Sigmoid colon (tissue), 7 donors: Measurements from ENCODE around the gene ZKSCAN2. TPM values are rescaled to one million over a fixed set of nuclear protein-coding genes. Genes with fewer than 3 reads are reported as not detected.

ENCODE experiments used
- DNase-seq: peaks from one replicate; pipeline ENCODE4 v3.0.0-alpha.2; 2019
- H3K27ac ChIP-seq, 4 donors: fragments of 200-600 bp; sonication (generic); one replicate each; pipeline ENCODE4 v1.5.1; 2016 to 2019; ENCODE audit warnings: mild to moderate bottlenecking in 1 of 4
- H3K27me3 ChIP-seq, 3 donors: fragments of 200-600 bp; sonication (generic); one replicate each; pipeline ENCODE4 v1.5.1; 2019; ENCODE audit warnings: mild to moderate bottlenecking in 1 of 3
- H3K36me3 ChIP-seq, 4 donors: fragments of 200-600 bp; sonication (generic); one replicate each; pipeline ENCODE4 v1.5.1; 2016 to 2019
- H3K4me1 ChIP-seq, 4 donors: fragments of 200-600 bp; sonication (generic); one replicate each; pipeline ENCODE4 v1.5.1; 2017 to 2019
- H3K4me3 ChIP-seq, 4 donors: fragments of 200-600 bp; sonication (generic); one replicate each; pipeline ENCODE4 v1.5.1; 2017 to 2019; ENCODE audit warnings: mild to moderate bottlenecking in 2 of 4, moderate library complexity in 1 of 4
- H3K9me3 ChIP-seq, 4 donors: fragments of 200-600 bp in 3 of 4; sonication (generic) in 3 of 4; one replicate each; pipeline versions ENCODE4 v1.5.1 to v1.6.1; 2013 to 2019
- EP300 ChIP-seq, 4 donors: sonication (generic); formaldehyde crosslinking; IDR thresholded peaks; one replicate each; pipeline ENCODE4 v1.6.1; 2017; ENCODE audit warnings: antibody characterized with exemption in 4 of 4
- POLR2A ChIP-seq, 2 donors: fragments of 450-650 bp; IDR thresholded peaks; one replicate each; pipeline ENCODE4 v1.6.1; 2016; ENCODE audit warnings: antibody characterized with exemption in 2 of 2, mild to moderate bottlenecking in 2 of 2, moderate library complexity in 2 of 2
- POLR2AphosphoS5 ChIP-seq, 4 donors: sonication (generic); formaldehyde crosslinking; IDR thresholded peaks; one replicate each; pipeline ENCODE4 v1.6.1; 2017; ENCODE audit warnings: antibody characterized with exemption in 4 of 4
- WGBS, 2 donors: extraction: QIAGEN DNeasy Blood & Tissue Kit; methylation state at CpG; one replicate each; pipeline ENCODE4 v1.1.7; 2013; 5-methylcytosine and 5-hydroxymethylcytosine counted together
- intact Hi-C: fragments of 100-400 bp; cut with DNase I; formaldehyde crosslinking; loops from one replicate; pipeline ENCODE4 v1.15.1; 2023
- polyA plus RNA-seq, 3 donors: library from polyadenylated mRNA; stranded (reverse); fragments of 200-250 nt; gene quantifications; one replicate each; pipeline ENCODE4 v1.2.3, GENCODE V29; 2013
- total RNA-seq, 4 donors: library from RNA; depleted of rRNA; stranded (reverse); fragments of >200 nt; gene quantifications; one replicate each; pipeline ENCODE4 v1.1.0, GENCODE V29; 2016
- TF ChIP-seq, protein P1 (sequence below), 4 experiments: fragments of 450-650 bp in 3 of 4; fragments of 200-600 bp in 1 of 4; IDR thresholded peaks; one replicate each; pipeline ENCODE4 v1.5.1; 2016 to 2019; ENCODE audit warnings: antibody characterized with exemption in 4 of 4, mild to moderate bottlenecking in 3 of 4, moderate library complexity in 2 of 4
- donor health status: healthy with polysubstance abuse.
- donor health status: Bipolar disorder and iron deficiency.
- donor health status: healthy.

Gene ZKSCAN2
- total and polyA plus RNA-seq, 7 donors, result 0.23 to 5.5 (median 3.9) TPM

DNA sequence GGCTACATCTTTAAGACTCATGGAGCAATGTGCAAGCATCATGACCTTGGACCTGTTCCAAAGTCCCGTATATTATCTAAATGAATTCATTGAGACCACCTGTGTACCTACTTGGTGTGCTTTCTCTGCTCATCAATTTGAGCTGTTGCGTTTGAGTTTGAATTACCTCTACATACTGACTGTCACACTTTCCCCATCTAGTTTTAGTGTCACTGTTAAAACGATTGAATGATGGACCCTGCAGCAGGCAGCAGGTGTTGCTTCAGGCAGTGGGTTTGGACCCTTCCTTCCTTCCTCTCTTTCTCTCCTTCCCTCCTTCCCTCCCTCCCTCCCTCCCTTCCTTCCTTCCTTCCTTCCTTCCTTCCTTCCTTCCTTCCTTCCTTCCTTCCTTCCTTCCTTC, 33.9 kb upstream of the ZKSCAN2 start:
- Histone ChIP-seq H3K27me3 (no peaks in the 10 kb centered on the region), H3K4me3 (no peak overlapping the region), H3K4me1 (no peaks in the 10 kb centered on the region), H3K9me3 (no peaks in the 10 kb centered on the region), H3K27ac (no peak overlapping the region), H3K36me3 (no peaks in the 10 kb centered on the region)
- no peak for DNase-seq
- intact Hi-C loops, result no loop called here
- WGBS, 2 donors, result 41 to 67% methylated on average over 3 of the region's 3 CpGs
- TF ChIP-seq POLR2A (IDR thresholded peaks at IDR 0.05) (no peak), POLR2AphosphoS5 (IDR thresholded peaks at IDR 0.05) (no peak)

DNA sequence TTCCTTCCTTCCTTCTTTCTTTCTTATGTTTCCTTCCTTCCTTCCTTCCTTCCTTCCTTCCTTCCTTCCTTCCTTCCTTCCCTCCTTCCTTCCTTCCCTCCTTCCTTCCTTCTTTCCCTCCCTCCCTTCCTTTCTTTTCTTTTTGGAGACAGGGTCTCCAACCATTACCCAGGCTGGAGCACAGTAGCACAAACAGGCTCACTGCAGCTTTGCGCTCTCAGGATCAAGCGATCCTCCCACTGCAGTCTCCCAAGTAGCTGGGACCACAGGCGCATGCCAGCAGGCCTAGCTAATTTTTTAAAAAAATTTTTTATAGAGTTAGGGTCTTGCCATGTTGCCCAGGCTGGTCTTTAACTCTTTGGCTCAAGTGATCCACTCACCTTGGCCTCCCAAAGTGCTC, 31.8 kb upstream of the ZKSCAN2 start:
- no peaks in the 10 kb centered on the region for H3K9me3 ChIP-seq
- H3K36me3 ChIP-seq, result no peaks in the 10 kb centered on the region
- no peak for DNase-seq
- 96% methylated on average over 3 of the region's 3 CpGs for WGBS, 2 donors
- H3K4me3 ChIP-seq, result no peak overlapping the region
- no peaks in the 10 kb centered on the region for H3K27me3 ChIP-seq
- TF ChIP-seq EP300 (IDR thresholded peaks at IDR 0.05) (no peak), POLR2AphosphoS5 (IDR thresholded peaks at IDR 0.05) (no peak), POLR2A (IDR thresholded peaks at IDR 0.05) (no peak)
- TF ChIP-seq, protein P1, sequence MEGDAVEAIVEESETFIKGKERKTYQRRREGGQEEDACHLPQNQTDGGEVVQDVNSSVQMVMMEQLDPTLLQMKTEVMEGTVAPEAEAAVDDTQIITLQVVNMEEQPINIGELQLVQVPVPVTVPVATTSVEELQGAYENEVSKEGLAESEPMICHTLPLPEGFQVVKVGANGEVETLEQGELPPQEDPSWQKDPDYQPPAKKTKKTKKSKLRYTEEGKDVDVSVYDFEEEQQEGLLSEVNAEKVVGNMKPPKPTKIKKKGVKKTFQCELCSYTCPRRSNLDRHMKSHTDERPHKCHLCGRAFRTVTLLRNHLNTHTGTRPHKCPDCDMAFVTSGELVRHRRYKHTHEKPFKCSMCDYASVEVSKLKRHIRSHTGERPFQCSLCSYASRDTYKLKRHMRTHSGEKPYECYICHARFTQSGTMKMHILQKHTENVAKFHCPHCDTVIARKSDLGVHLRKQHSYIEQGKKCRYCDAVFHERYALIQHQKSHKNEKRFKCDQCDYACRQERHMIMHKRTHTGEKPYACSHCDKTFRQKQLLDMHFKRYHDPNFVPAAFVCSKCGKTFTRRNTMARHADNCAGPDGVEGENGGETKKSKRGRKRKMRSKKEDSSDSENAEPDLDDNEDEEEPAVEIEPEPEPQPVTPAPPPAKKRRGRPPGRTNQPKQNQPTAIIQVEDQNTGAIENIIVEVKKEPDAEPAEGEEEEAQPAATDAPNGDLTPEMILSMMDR (IDR thresholded peaks at IDR 0.05), result no peak
- no peak overlapping the region for H3K27ac ChIP-seq
- H3K4me1 ChIP-seq, result no peaks in the 10 kb centered on the region
- intact Hi-C loops, result no loop called here

DNA sequence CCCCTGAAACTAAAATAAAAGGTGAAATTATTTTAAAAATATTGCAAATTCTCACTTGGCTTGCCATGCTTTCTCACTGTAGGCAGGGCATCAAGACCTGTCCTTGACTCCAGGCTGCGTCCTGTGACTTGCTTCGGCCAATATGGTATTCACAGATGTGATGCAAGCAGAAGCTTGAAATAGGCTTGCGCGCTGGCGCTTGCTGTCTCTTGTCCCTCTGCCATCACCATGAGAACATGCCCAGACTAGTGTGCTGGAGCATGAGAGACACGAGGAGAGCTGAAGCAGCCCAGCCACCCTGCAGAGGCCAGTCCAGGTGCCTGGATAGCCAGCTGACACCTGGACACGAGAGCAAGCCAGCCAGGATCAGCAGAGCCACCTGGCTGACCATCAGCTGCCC, 21.8 kb upstream of the ZKSCAN2 start:
- no peak overlapping the region for H3K4me3 ChIP-seq
- WGBS, 2 donors, result 82 to 84% methylated on average over 7 of the region's 7 CpGs
- TF ChIP-seq, protein P1 (IDR thresholded peaks at IDR 0.05), result no peak
- TF ChIP-seq POLR2AphosphoS5 (IDR thresholded peaks at IDR 0.05) (no peak), POLR2A (IDR thresholded peaks at IDR 0.05) (no peak), EP300 (IDR thresholded peaks at IDR 0.05) (no peak)
- H3K27me3 ChIP-seq, result no peaks in the 10 kb centered on the region
- H3K4me1 ChIP-seq, result no peaks in the 10 kb centered on the region
- H3K9me3 ChIP-seq, result no peaks in the 10 kb centered on the region
- intact Hi-C loops, result no loop called here
- DNase-seq, result no peak
- H3K27ac ChIP-seq, result no peak overlapping the region
- H3K36me3 ChIP-seq, result no peaks in the 10 kb centered on the region

DNA sequence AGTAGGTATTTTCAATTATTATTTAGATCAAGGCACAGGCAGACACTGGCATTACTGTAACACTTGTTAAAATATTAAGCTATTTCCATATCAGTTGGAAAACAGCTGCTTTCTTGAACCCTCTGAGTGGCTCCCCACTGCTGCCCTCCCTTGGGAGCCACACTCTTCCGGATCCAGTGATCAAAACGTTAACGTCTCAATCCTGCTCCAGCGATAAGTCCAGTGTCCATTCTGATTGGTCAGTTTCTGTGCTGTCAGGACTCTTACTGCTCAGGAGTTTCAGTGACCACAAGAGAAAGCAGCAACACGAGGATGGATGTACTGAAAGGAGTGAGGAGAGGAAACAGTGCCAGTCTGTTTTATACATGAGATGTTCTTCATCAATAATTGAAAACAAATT, 13.8 kb upstream of the ZKSCAN2 start:
- no peaks in the 10 kb centered on the region for H3K36me3 ChIP-seq
- H3K4me3 ChIP-seq, result no peak overlapping the region
- no peak for DNase-seq
- intact Hi-C loops, result no loop called here
- TF ChIP-seq, protein P1 (IDR thresholded peaks at IDR 0.05), result no peak
- TF ChIP-seq POLR2A (IDR thresholded peaks at IDR 0.05) (no peak), POLR2AphosphoS5 (IDR thresholded peaks at IDR 0.05) (no peak), EP300 (IDR thresholded peaks at IDR 0.05) (no peak)
- H3K4me1 ChIP-seq, result no peaks in the 10 kb centered on the region
- H3K27me3 ChIP-seq, result no peaks in the 10 kb centered on the region
- H3K9me3 ChIP-seq, result no peaks in the 10 kb centered on the region
- no peak overlapping the region for H3K27ac ChIP-seq
- WGBS, 2 donors, result 78 to 79% methylated on average over 5 of the region's 5 CpGs

GRCh38 chr16:25270577-25270976, 12.9 kb upstream of the ZKSCAN2 start:
- Histone ChIP-seq H3K36me3 (no peaks in the 10 kb centered on the region), H3K9me3 (no peaks in the 10 kb centered on the region), H3K4me1 (no peaks in the 10 kb centered on the region), H3K27me3 (no peaks in the 10 kb centered on the region), H3K27ac (no peak overlapping the region), H3K4me3 (no peak overlapping the region)
- WGBS, 2 donors, result 54 to 72% methylated on average over 6 of the region's 6 CpGs
- DNase-seq, result no peak
- TF ChIP-seq POLR2AphosphoS5 (IDR thresholded peaks at IDR 0.05) (no peak), EP300 (IDR thresholded peaks at IDR 0.05) (no peak), POLR2A (IDR thresholded peaks at IDR 0.05) (no peak)
- TF ChIP-seq, protein P1 (IDR thresholded peaks at IDR 0.05), result no peak
- intact Hi-C loops, result no loop called here
